GM18526 (cell line): ENCODE measurements around the gene LINC01488.

ENCODE experiments used
- POLR2A ChIP-seq: IDR thresholded peaks from 3 replicates; pipeline ENCODE4 v1.6.1; 2011; ENCODE audit not compliant: insufficient read length; ENCODE audit errors: extremely low read depth

LINC01488 gene

GRCh38 chr11:69499186-69499917, 17.9 kb downstream of the LINC01488 start:
- TF ChIP-seq POLR2A, result no peak

GRCh38 chr11:69499918-69500284, 18.4 kb downstream of the LINC01488 start:
- no peak for TF ChIP-seq POLR2A

- no peak for TF ChIP-seq POLR2A
Observed at GRCh38 chr11:69500285-69501120, 19.0 kb downstream of the LINC01488 start.

GRCh38 chr11:69501121-69501489, 19.6 kb downstream of the LINC01488 start:
- TF ChIP-seq POLR2A, result no peak

- TF ChIP-seq POLR2A, result no peak
Observed at GRCh38 chr11:69501891-69502860, 20.7 kb downstream of the LINC01488 start.

GRCh38 chr11:69504127-69504526, 22.7 kb downstream of the LINC01488 start:
- TF ChIP-seq POLR2A, result no peak

GRCh38 chr11:69504576-69505335, 23.3 kb downstream of the LINC01488 start:
- TF ChIP-seq POLR2A, result no peak

- TF ChIP-seq POLR2A, result no peak
Observed at GRCh38 chr11:69508974-69509373, 27.5 kb downstream of the LINC01488 start.

- no peak for TF ChIP-seq POLR2A
Observed at GRCh38 chr11:69509381-69509780, 27.9 kb downstream of the LINC01488 start.

GRCh38 chr11:69509846-69510390, 28.5 kb downstream of the LINC01488 start:
- no peak for TF ChIP-seq POLR2A

- no peak for TF ChIP-seq POLR2A
Observed at GRCh38 chr11:69510471-69511357, 29.3 kb downstream of the LINC01488 start.

- no peak for TF ChIP-seq POLR2A
Observed at GRCh38 chr11:69511358-69512055, 30.0 kb downstream of the LINC01488 start.

- TF ChIP-seq POLR2A, result no peak
Observed at GRCh38 chr11:69512136-69512535, 30.7 kb downstream of the LINC01488 start.
